ENCODE measurements around the gene ETV4.
A peak's percentile ranks its signal among the peaks of the same experiment; 100 is the strongest.

DNA sequence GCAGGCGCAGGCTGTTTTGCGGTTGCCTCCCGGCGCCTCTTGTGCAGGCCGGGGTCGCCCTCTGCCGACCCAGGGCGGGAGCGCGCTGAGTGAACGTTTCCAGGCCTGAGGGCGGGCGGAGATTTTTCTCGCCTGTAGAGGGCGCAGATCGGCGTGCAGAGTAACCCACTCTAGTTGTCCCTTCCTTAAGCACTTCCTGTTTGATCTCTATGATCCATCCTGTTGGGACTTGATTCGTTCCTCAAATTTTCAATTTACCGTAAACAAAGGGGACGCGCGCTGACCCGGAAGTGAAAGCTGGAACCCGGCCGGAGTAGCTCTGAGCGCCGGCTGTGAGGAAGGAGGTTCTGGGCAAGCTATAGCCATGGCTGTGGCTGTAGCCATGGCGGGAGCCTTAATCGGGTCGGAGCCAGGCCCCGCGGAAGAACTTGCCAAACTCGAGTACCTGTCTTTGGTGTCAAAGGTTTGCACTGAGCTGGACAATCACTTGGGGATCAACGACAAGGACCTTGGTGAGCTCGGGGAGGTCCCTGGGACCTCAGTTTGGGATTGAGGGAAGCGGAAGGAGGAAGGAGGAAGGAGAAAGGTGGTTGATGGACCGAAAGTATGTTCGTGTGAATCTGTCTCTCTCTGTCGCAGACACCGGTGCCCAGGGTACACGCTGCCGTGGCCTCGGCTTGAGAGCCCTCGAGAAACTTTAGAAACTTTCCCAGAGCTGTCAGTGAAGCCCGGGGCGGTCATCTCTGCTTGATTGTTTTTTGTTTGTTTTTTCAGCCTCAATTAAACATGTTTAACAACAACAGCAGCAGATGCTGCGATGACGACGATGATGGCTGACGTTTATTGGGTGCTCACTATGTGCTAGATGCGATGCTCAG is 62.2 kb downstream of the ETV4 start, which contains the start of gene DHX8:
- TF ChIP-seq CTCF (IDR thresholded peaks at IDR 0.05), result peak in 6 of 7 experiments; percentile 59 to 100 (median 100)
- TF ChIP-seq POLR2AphosphoS5 (IDR thresholded peaks at IDR 0.05), result peak; percentile 88 to 97 (median 92)
